ENCODE measurements around the gene TMPRSS7.

Gene TMPRSS7

GRCh38 chr3:112115806-112116383, 81.4 kb downstream of the TMPRSS7 start:
- no peak for TF ChIP-seq CTCF (IDR thresholded peaks at IDR 0.05)
- no peaks in the 10 kb centered on the region for H3K4me1 ChIP-seq
- no peak overlapping the region for H3K9ac ChIP-seq
- H3K79me2 ChIP-seq, result no peaks in the 10 kb centered on the region
- no peak overlapping the region for H2AFZ ChIP-seq
- H3K9me3 ChIP-seq (ENCODE audit: control insufficient read depth, low read length), result no peaks in the 10 kb centered on the region
- no peaks in the 10 kb centered on the region for H3K27me3 ChIP-seq (ENCODE audit: control insufficient read depth, insufficient read depth, low read length)
- no peaks in the 10 kb centered on the region for H3K36me3 ChIP-seq (ENCODE audit: control insufficient read depth, insufficient read depth, low read length)
- H3K27ac ChIP-seq, result no peak overlapping the region
- H3K4me3 ChIP-seq (ENCODE audit: low read depth, low read length), result no peak overlapping the region
- H3K4me2 ChIP-seq (ENCODE audit: low read length), result no peak overlapping the region

GRCh38 chr3:112116748-112117186, 82.2 kb downstream of the TMPRSS7 start:
- no peak overlapping the region for H3K27ac ChIP-seq
- TF ChIP-seq CTCF (IDR thresholded peaks at IDR 0.05), result no peak
- H3K36me3 ChIP-seq (ENCODE audit: control insufficient read depth, insufficient read depth, low read length), result no peaks in the 10 kb centered on the region
- no peaks in the 10 kb centered on the region for H3K9me3 ChIP-seq (ENCODE audit: control insufficient read depth, low read length)
- no peak overlapping the region for H3K4me3 ChIP-seq (ENCODE audit: low read depth, low read length)
- no peak overlapping the region for H3K4me2 ChIP-seq (ENCODE audit: low read length)
- H3K79me2 ChIP-seq, result no peaks in the 10 kb centered on the region
- H3K9ac ChIP-seq, result no peak overlapping the region
- no peaks in the 10 kb centered on the region for H3K4me1 ChIP-seq
- no peak overlapping the region for H2AFZ ChIP-seq
- no peaks in the 10 kb centered on the region for H3K27me3 ChIP-seq (ENCODE audit: control insufficient read depth, insufficient read depth, low read length)

GRCh38 chr3:112117415-112117814, 82.9 kb downstream of the TMPRSS7 start:
- no peaks in the 10 kb centered on the region for H3K9me3 ChIP-seq (ENCODE audit: control insufficient read depth, low read length)
- no peak overlapping the region for H3K9ac ChIP-seq
- no peaks in the 10 kb centered on the region for H3K79me2 ChIP-seq
- H3K4me1 ChIP-seq, result no peaks in the 10 kb centered on the region
- H3K27me3 ChIP-seq (ENCODE audit: control insufficient read depth, insufficient read depth, low read length), result no peaks in the 10 kb centered on the region
- no peak overlapping the region for H2AFZ ChIP-seq
- no peak overlapping the region for H3K4me2 ChIP-seq (ENCODE audit: low read length)
- H3K27ac ChIP-seq, result no peak overlapping the region
- no peaks in the 10 kb centered on the region for H3K36me3 ChIP-seq (ENCODE audit: control insufficient read depth, insufficient read depth, low read length)
- no peak for TF ChIP-seq CTCF (IDR thresholded peaks at IDR 0.05)
- no peak overlapping the region for H3K4me3 ChIP-seq (ENCODE audit: low read depth, low read length)

GRCh38 chr3:112117841-112118571, 83.5 kb downstream of the TMPRSS7 start:
- no peaks in the 10 kb centered on the region for H3K9me3 ChIP-seq (ENCODE audit: control insufficient read depth, low read length)

More at GRCh38 chr3:112117841-112118571, 83.5 kb downstream of the TMPRSS7 start:
- TF ChIP-seq CTCF (IDR thresholded peaks at IDR 0.05), result no peak
- H2AFZ ChIP-seq, result no peak overlapping the region
- no peak overlapping the region for H3K4me3 ChIP-seq (ENCODE audit: low read depth, low read length)
- H3K79me2 ChIP-seq, result no peaks in the 10 kb centered on the region
- no peaks in the 10 kb centered on the region for H3K27me3 ChIP-seq (ENCODE audit: control insufficient read depth, insufficient read depth, low read length)
- H3K4me2 ChIP-seq (ENCODE audit: low read length), result no peak overlapping the region
- no peak overlapping the region for H3K27ac ChIP-seq
- no peaks in the 10 kb centered on the region for H3K4me1 ChIP-seq
- H3K36me3 ChIP-seq (ENCODE audit: control insufficient read depth, insufficient read depth, low read length), result no peaks in the 10 kb centered on the region
- H3K9ac ChIP-seq, result no peak overlapping the region

Measured in parathyroid adenoma (tissue), 2 donors.